ENCODE results near the gene IL19.
A peak's percentile ranks its signal among the peaks of the same experiment; 100 is the strongest.

The IL19 gene, protein sequence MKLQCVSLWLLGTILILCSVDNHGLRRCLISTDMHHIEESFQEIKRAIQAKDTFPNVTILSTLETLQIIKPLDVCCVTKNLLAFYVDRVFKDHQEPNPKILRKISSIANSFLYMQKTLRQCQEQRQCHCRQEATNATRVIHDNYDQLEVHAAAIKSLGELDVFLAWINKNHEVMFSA

DNA sequence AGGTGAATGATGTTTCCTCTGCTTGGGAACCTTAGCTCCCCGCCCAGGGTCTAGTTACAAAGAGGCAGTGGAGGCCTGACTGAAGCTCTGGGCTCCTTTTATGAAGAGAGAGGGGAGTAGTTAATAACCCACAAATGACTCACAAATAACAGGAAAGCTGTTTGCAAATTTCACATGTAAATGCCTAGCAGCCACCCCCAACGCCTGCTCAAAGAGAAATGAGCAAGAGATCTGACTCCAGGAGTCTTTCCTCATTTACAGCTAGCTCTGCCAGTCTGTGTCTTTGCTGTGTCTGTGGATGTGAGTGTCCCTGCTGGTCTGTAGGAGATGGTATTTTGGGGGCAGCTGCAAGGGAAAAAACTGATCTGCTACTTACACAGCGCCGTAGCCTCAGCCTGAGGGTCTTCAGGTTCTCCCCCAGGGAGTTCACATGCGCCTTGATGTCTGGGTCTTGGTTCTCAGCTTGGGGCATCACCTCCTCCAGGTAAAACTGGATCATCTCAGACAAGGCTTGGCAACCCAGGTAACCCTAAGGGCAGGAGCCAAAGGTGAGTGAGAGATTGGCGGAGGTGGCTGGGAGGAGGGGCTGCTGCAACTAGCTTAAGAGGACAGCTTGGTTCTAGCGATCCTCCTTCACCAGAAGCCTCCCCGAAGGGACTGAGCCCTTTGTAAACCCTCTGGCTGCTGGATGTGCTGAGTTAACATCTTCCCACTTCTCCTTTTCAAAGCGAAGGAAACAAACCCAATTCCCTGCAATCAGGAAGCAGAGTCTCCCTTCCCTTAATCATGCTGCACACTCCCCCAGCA is at the start of gene IL19:
TSS of gene IL19 (plus strand) at position 243 of the 807 bp plus-strand sequence. CDS start 65,890 bp downstream, outside the sequence.
- Histone ChIP-seq H3K4me3 (ENCODE audit: low read depth, low read length) (no peak within 1 kb of the TSS), H3K36me3 (ENCODE audit: control insufficient read depth, insufficient read depth, low read length) (no peaks in the 10 kb centered on the region), H3K9me3 (ENCODE audit: control insufficient read depth, insufficient read depth, low read length) (no peaks in the 10 kb centered on the region), H3K27me3 (ENCODE audit: control insufficient read depth, insufficient read depth, low read length) (no peaks in the 10 kb centered on the region), H3K27ac (ENCODE audit: low read depth, low read length) (peak within 1 kb of the TSS; percentile 22), H3K9ac (ENCODE audit: low read depth, low read length) (no peak within 1 kb of the TSS), H3K4me1 (ENCODE audit: control insufficient read depth, insufficient read depth, low read length) (peaks cover 21% of the 10 kb centered on the region)

GRCh38 chr1:206721454-206721853 is 49.1 kb upstream of the IL19 start:
- Histone ChIP-seq H3K36me3 (ENCODE audit: control insufficient read depth, insufficient read depth, low read length) (no peaks in the 10 kb centered on the region), H3K4me1 (ENCODE audit: control insufficient read depth, insufficient read depth, low read length) (peaks cover 17% of the 10 kb centered on the region), H3K4me3 (ENCODE audit: low read depth, low read length) (no peak overlapping the region), H3K27ac (ENCODE audit: low read depth, low read length) (no peak overlapping the region), H3K9me3 (ENCODE audit: control insufficient read depth, insufficient read depth, low read length) (no peaks in the 10 kb centered on the region), H3K27me3 (ENCODE audit: control insufficient read depth, insufficient read depth, low read length) (no peaks in the 10 kb centered on the region), H3K9ac (ENCODE audit: low read depth, low read length) (no peak overlapping the region)

GRCh38 chr1:206722751-206723461 is 47.7 kb upstream of the IL19 start:
- Histone ChIP-seq H3K36me3 (ENCODE audit: control insufficient read depth, insufficient read depth, low read length) (no peaks in the 10 kb centered on the region), H3K9ac (ENCODE audit: low read depth, low read length) (no peak overlapping the region), H3K4me1 (ENCODE audit: control insufficient read depth, insufficient read depth, low read length) (peaks cover 19% of the 10 kb centered on the region), H3K9me3 (ENCODE audit: control insufficient read depth, insufficient read depth, low read length) (no peaks in the 10 kb centered on the region), H3K27ac (ENCODE audit: low read depth, low read length) (peak overlapping the region; percentile 75), H3K4me3 (ENCODE audit: low read depth, low read length) (no peak overlapping the region), H3K27me3 (ENCODE audit: control insufficient read depth, insufficient read depth, low read length) (no peaks in the 10 kb centered on the region)

DNA sequence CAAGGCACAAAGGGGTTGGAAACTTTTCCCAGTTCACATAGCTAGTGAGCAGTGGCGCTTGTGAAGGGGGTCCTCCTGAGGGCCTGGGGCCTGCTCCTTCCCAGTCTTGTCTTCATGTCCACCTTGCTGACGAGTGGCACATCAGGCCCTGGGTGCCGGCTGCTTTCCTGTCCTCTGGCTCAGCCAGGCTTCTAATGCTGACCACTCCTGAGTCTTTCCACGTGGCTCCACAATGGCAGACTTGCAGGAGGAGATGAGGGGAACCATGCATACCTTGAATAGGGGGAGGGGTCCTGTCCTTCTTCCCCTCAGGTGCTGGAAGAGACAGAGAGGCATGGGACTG is 47.1 kb upstream of the IL19 start:
- peaks cover 19% of the 10 kb centered on the region for H3K4me1 ChIP-seq (ENCODE audit: control insufficient read depth, insufficient read depth, low read length)
- H3K27ac ChIP-seq (ENCODE audit: low read depth, low read length), result peak overlapping the region; percentile 75
- no peaks in the 10 kb centered on the region for H3K36me3 ChIP-seq (ENCODE audit: control insufficient read depth, insufficient read depth, low read length)

DNA sequence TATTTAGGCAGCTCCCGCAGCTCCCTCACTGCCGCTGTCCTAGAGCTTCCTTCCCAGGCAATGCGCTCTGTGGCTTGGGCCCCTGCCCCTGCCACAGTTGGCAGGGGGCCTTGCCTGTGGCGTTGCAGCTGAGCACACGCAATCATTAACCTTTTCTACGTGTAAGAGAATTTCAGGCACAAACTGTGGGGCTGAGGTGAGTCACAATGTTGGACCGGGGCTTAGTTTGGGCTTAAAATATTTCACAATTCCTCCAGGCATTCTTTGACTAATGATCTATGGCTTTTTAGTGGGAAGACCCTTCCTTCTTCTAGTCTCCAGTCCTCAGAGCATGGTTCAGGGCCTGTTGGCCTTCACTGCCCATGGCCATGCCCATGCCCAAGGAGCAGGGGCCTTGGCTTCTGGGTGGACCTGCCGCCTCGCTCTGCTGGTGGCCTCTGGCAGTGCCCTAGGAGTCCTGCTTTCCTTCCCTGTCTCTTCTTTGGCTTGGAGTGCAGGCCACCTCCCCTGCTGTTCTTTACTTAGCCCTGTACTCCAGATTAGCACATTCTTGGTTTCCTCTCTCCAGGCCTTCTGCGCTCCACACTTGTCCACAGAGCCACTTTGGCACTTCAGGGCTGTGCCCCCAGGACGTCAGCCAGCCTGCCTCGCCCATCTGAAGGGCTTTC is 46.6 kb upstream of the IL19 start:
- H3K27ac ChIP-seq (ENCODE audit: low read depth, low read length), result peak overlapping the region; percentile 75
- H3K4me1 ChIP-seq (ENCODE audit: control insufficient read depth, insufficient read depth, low read length), result peaks cover 19% of the 10 kb centered on the region
- no peaks in the 10 kb centered on the region for H3K27me3 ChIP-seq (ENCODE audit: control insufficient read depth, insufficient read depth, low read length)
- no peak overlapping the region for H3K4me3 ChIP-seq (ENCODE audit: low read depth, low read length)
- H3K9me3 ChIP-seq (ENCODE audit: control insufficient read depth, insufficient read depth, low read length), result no peaks in the 10 kb centered on the region
- no peaks in the 10 kb centered on the region for H3K36me3 ChIP-seq (ENCODE audit: control insufficient read depth, insufficient read depth, low read length)
- H3K9ac ChIP-seq (ENCODE audit: low read depth, low read length), result no peak overlapping the region

More for the DNA sequence above, 47.1 kb upstream of the IL19 start:
- no peak overlapping the region for H3K9ac ChIP-seq (ENCODE audit: low read depth, low read length)
- no peaks in the 10 kb centered on the region for H3K9me3 ChIP-seq (ENCODE audit: control insufficient read depth, insufficient read depth, low read length)
- H3K4me3 ChIP-seq (ENCODE audit: low read depth, low read length), result no peak overlapping the region
- H3K27me3 ChIP-seq (ENCODE audit: control insufficient read depth, insufficient read depth, low read length), result no peaks in the 10 kb centered on the region

DNA sequence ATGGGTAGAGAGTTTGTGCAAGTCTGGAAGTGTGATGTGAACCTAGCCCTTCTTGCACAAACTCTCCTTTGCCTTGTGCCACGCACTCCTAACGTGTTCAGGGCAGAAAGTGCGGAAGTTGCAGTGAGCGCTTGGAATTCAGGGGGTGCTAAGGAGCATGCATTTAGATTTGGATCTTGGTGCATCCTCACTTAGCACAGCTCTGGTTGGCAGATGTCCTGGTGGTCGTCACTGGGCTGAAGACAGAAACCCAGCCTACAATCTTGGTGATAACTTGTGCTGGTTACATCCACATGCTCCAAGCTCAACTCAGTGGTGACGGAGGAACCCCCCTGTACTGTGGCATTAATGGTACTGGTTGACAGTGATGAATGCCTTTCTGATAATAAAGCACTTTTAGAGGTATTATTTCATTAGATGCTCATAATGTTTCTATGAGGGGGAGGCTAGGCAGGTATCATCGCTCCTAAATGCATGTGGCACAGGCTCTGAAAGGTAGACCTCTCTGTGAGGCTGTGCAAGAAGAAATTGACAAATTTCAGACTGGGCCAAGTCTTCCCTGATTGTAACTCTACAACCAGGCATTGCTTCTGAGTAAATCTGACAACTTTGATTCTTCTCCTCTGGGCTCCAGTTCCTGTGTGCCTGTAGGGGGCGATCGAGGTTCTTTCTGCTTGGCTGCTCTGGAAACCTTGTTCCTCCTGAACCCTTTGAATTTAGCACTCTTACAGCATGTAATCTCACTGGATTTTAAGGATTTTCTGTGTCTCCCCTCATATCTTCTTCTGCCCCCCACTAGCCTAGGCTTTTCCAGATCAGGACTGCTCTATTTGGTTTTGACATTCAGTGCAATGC is 45.2 kb upstream of the IL19 start:
- H3K4me3 ChIP-seq (ENCODE audit: low read depth, low read length), result no peak overlapping the region
- H3K9me3 ChIP-seq (ENCODE audit: control insufficient read depth, insufficient read depth, low read length), result no peaks in the 10 kb centered on the region
- no peak overlapping the region for H3K9ac ChIP-seq (ENCODE audit: low read depth, low read length)
- H3K27me3 ChIP-seq (ENCODE audit: control insufficient read depth, insufficient read depth, low read length), result no peaks in the 10 kb centered on the region
- H3K27ac ChIP-seq (ENCODE audit: low read depth, low read length), result no peak overlapping the region
- H3K36me3 ChIP-seq (ENCODE audit: control insufficient read depth, insufficient read depth, low read length), result peaks cover 12% of the 10 kb centered on the region
- peaks cover 19% of the 10 kb centered on the region for H3K4me1 ChIP-seq (ENCODE audit: control insufficient read depth, insufficient read depth, low read length)

GRCh38 chr1:206727981-206728696 is 42.4 kb upstream of the IL19 start:
- no peak overlapping the region for H3K4me3 ChIP-seq (ENCODE audit: low read depth, low read length)
- H3K4me1 ChIP-seq (ENCODE audit: control insufficient read depth, insufficient read depth, low read length), result peaks cover 16% of the 10 kb centered on the region
- peaks cover 39% of the 10 kb centered on the region for H3K36me3 ChIP-seq (ENCODE audit: control insufficient read depth, insufficient read depth, low read length)
- H3K9me3 ChIP-seq (ENCODE audit: control insufficient read depth, insufficient read depth, low read length), result no peaks in the 10 kb centered on the region
- H3K27me3 ChIP-seq (ENCODE audit: control insufficient read depth, insufficient read depth, low read length), result no peaks in the 10 kb centered on the region
- H3K27ac ChIP-seq (ENCODE audit: low read depth, low read length), result no peak overlapping the region
- no peak overlapping the region for H3K9ac ChIP-seq (ENCODE audit: low read depth, low read length)

DNA sequence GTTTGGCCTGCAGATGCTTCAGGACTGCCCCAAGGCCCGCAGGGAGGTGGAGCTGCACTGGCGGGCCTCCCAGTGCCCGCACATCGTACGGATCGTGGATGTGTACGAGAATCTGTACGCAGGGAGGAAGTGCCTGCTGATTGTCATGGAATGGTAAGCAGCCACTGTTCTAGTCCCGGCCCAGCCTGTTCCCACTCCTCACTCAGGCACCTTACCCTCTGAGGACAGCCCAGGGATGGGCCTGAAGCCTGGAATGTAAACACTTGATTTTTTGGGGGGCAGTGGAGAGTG is 41.9 kb upstream of the IL19 start:
- Histone ChIP-seq H3K4me1 (ENCODE audit: control insufficient read depth, insufficient read depth, low read length) (peaks cover 11% of the 10 kb centered on the region), H3K36me3 (ENCODE audit: control insufficient read depth, insufficient read depth, low read length) (peaks cover 40% of the 10 kb centered on the region), H3K27ac (ENCODE audit: low read depth, low read length) (no peak overlapping the region), H3K27me3 (ENCODE audit: control insufficient read depth, insufficient read depth, low read length) (no peaks in the 10 kb centered on the region), H3K4me3 (ENCODE audit: low read depth, low read length) (no peak overlapping the region), H3K9ac (ENCODE audit: low read depth, low read length) (no peak overlapping the region), H3K9me3 (ENCODE audit: control insufficient read depth, insufficient read depth, low read length) (no peaks in the 10 kb centered on the region)

DNA sequence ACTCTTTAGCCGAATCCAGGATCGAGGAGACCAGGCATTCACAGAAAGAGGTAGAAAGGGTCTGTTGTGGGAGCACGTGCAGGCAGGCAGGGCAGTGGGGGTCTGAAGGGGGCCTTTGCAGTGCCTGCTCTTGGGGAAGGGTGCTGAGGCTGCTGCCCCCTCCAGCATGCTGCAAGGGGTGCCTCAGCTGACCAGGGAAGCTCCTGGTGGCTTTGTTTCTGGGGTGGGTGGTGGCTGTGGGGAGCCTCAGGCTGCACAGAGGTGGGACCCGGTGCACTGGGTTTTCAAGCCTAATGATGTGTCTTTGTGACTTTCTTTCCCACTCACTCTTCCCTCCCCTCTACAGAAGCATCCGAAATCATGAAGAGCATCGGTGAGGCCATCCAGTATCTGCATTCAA is 41.5 kb upstream of the IL19 start:
- no peaks in the 10 kb centered on the region for H3K9me3 ChIP-seq (ENCODE audit: control insufficient read depth, insufficient read depth, low read length)
- H3K4me1 ChIP-seq (ENCODE audit: control insufficient read depth, insufficient read depth, low read length), result peaks cover 7% of the 10 kb centered on the region
- no peak overlapping the region for H3K9ac ChIP-seq (ENCODE audit: low read depth, low read length)
- H3K36me3 ChIP-seq (ENCODE audit: control insufficient read depth, insufficient read depth, low read length), result peaks cover 40% of the 10 kb centered on the region
- no peak overlapping the region for H3K27ac ChIP-seq (ENCODE audit: low read depth, low read length)
- H3K4me3 ChIP-seq (ENCODE audit: low read depth, low read length), result no peak overlapping the region
- H3K27me3 ChIP-seq (ENCODE audit: control insufficient read depth, insufficient read depth, low read length), result no peaks in the 10 kb centered on the region

GRCh38 chr1:206729507-206729906 is 41.1 kb upstream of the IL19 start:
- H3K36me3 ChIP-seq (ENCODE audit: control insufficient read depth, insufficient read depth, low read length), result peaks cover 40% of the 10 kb centered on the region
- no peak overlapping the region for H3K27ac ChIP-seq (ENCODE audit: low read depth, low read length)
- H3K9me3 ChIP-seq (ENCODE audit: control insufficient read depth, insufficient read depth, low read length), result no peaks in the 10 kb centered on the region
- no peak overlapping the region for H3K4me3 ChIP-seq (ENCODE audit: low read depth, low read length)
- no peak overlapping the region for H3K9ac ChIP-seq (ENCODE audit: low read depth, low read length)
- peaks cover 4% of the 10 kb centered on the region; the same call in 1 of the 2 replicates for H3K4me1 ChIP-seq (ENCODE audit: control insufficient read depth, insufficient read depth, low read length)
- H3K27me3 ChIP-seq (ENCODE audit: control insufficient read depth, insufficient read depth, low read length), result no peaks in the 10 kb centered on the region

All from HUES48 (cell line).